HG03520 (cell line): ENCODE measurements around the gene MAPRE2.

ENCODE experiments used
- ATAC-seq: cut with Tn5 transposase; IDR thresholded peaks from one replicate; pipeline ENCODE4 v1.9.1; 2021; ENCODE audit warnings: mild to moderate bottlenecking, moderate library complexity; ENCODE audit not compliant: unreplicated experiment

Gene MAPRE2

DNA sequence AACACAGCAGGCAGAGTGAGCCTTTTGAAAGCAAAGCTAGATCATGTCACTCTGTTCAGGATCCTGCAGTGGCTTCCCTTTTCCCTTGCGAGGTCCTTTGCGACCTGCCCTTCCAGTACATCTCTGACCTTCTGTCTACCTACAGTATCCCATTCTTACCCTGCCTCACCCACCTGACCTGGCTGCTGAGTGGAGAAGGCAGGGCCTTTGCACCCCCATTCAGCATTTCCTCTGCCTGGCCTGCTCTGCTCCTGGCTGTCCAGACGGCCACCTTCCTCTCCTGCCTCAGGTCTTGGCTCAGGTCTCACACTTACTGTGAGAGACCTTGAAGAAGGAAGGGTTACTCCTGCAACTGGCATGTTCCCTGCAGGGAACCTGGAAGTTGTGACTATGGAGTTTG lies 77.4 kb downstream of the MAPRE2 start:
- ATAC-seq, result no peak

DNA sequence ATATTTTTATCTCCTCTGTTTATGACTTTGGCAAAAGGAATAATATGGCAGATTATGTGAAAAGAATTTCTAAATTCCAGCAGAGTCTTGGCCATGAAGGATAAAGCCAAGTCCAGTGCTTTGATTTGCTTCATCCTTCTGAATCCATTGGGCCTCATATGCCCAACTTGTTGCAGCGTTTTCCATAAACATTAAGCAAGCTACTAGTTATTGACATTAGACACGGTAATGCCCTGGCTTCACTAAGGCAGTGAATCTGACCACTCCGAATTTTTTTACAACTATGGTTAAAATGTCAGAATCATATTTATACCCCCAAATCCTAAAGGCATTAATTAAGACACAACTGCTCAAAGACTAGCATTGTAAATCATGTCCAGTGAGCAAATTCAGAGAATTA lies 79.8 kb downstream of the MAPRE2 start:
- no peak for ATAC-seq

DNA sequence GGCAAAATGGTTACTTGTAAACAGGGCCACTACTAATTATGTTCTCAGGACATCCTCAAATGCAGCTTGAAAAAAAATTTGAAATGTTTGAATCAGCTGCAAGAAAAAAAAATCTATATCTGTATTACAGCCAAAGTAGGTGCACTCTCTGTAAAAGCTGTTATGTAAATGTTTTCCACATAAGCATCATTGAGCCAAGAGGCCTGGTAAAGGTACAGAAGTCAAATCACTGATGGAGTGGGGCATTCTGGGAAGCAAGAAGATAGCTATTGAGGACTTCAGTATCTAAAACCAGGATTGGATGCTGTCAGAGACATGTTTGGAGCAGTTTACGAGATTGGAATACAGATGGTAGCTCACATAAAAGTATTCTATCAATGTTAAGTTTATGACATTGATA lies 80.3 kb downstream of the MAPRE2 start:
- no peak for ATAC-seq

DNA sequence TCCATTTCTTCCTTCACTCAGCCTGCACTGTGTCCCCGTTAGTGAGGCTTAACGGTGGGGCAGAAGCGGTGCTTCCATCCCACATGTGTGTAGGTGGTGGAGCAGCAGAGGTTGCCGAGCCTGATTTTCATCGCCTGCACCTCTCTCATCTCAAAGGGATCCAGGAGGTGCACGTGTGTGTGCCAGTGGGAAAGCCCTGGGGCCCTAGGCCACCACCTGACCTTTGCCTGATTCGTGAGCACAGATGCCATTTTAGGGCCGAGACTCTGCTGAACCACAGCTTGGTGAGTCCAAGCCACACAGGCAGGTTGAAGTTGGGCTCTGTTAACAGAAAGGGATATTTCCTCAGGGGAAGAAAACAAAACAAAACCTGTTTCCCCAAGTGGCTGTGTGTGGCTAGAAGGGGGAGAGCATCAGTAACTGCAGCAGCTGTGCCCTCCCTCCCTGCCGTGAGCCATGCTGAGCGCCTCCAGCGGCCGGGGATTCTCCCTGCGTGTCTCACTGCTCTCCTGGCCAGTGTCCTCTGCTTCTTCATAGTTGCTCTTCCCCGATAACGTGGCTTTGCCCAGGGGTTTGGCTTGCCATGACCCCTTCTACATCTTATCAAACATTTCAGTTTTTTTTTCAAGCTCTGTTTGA lies 81.5 kb downstream of the MAPRE2 start:
- ATAC-seq, result peak; percentile 97

DNA sequence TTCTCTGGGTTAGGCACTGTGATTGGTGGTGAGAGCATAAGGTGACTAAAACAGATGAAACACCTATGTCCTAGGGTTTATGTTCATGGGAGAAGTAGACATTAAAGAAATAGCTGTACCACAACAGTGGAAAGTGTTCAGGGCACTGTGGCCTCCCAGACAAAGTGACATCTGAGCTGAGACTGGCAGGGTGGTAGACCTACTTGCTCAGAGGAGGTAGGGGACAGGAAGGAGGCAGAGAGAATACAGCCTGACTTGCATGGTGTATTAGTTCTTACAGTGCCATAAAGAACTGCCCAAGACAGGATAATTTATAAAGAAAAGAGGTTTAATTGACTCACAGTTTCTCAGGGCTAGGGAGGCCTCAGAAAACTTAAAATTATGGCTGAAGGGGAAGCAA lies 82.6 kb downstream of the MAPRE2 start:
- no peak for ATAC-seq

DNA sequence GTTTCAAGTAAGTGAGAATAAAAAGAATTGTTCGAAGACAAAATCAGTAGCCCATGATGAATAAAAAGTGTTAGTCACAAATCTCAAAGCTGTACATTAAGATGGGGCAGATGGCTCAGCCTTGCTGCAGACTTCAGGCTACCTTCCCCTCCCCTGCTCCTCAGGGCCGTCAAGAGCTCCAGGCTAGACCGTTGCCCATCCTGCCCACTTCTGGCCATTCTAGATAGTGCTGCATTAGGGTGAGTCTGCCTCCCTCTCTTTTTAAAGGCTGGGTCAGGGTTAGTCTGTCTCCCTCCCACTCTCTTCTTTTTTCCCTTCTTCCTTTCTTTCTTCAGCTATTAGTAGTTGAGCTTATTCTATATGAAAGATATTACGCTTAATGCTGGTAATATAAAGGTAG lies 86.0 kb downstream of the MAPRE2 start:
- no peak for ATAC-seq

DNA sequence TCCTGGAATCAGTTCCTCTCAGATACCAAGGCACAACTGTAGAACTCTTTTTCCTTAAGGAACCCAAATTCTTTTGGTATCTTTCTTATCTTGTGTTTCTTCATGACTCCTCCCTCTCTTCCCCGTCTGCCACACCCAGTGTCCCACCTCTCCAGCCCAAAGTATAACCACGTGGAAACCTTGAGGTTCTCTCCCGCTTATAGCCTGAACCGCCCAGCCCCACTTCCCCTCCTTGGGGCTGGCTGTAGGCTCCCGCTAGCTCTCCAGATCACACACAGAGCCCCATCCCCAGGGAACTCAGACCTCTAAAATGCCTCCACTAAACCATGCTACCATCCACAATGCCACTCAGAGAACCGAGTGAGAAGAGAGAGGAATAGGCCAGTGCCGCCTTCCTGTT lies 87.5 kb downstream of the MAPRE2 start:
- ATAC-seq, result no peak

DNA sequence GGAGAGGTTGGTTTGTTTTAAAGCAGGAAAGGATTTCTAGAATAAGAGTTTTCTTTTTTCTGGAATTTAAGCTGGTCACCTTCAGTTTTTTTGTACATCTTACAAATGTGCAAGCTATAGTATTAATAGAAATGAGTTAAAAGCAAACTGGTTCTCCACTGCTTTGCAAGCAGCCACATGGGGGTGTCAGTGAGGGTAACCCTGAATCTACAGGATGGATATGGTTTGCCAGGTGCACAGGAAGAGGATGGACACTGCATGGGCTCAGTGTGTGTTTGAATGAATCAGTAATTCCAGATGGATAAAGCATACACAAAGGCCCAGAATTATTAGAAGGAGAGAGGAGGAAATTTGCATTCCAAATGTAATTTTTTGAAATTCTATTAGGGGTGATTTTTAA lies 89.0 kb downstream of the MAPRE2 start:
- ATAC-seq, result no peak

DNA sequence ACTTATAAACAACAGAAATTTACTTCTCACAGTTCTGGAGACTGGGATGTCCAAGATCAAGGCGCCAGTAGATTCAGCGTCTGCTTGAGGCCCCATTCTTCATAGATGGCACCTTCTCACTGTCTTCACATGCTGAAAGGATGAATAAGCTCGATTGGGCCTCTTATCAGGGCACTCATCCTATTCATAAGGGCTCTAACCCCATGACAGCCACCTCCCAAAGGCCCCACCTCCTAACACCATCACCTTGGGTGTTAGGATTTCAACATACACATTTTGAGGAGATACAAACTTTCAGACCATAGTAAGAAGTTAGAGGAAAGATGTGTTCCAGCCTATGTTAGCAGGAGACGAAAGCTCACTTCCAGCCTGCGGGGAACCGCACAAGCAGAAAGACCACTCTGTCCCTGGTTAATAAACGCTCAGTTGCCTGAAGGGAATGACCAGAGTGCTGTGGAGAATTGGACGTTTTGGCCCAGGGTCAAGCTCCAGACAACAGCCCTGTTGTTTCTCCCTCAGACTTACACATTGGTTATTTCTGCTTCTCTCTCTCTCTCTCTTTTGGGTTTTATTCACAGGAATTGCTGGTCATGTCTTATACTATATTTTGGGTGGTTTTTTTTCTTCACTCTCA lies 90.3 kb downstream of the MAPRE2 start:
- ATAC-seq, result no peak

DNA sequence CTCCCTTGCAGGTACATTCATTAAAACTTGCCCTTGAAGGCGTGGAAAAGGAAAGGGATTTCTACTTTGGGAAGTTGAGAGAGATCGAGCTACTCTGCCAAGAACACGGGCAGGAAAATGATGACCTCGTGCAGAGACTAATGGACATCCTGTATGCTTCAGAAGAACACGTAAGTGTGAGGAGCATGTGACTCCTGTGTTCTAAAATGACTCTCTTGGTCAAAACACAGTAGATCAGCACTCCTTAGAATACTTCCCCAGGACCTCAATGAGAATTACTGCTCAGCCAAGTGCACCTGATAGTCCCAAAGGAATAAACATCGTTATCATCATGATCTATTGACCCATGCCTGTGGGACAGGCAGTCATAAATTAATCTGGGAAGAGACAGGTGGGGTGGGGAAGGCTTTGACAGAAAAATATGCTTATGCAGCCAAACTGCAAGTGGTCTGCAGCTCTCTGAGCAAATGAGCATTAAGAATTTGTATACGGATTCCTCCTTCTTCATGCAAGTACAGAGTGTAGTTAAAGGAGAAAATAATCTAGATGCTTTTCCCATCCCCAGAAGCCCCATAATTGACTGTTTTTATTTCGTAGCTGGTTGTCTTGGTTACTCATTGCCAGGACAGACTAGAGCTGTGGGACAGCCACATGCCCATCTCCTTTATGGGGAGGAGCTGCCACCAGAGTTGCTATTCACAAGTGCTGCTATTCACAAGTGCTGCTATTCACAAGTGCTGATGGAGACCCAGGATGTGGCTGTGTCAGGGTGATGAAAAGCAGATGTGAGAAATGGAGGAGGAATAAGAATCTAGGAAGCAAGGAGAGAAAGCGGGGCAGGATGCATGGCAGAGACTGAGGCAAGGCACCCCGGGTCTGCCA lies 91.0 kb downstream of the MAPRE2 start:
- no peak for ATAC-seq

DNA sequence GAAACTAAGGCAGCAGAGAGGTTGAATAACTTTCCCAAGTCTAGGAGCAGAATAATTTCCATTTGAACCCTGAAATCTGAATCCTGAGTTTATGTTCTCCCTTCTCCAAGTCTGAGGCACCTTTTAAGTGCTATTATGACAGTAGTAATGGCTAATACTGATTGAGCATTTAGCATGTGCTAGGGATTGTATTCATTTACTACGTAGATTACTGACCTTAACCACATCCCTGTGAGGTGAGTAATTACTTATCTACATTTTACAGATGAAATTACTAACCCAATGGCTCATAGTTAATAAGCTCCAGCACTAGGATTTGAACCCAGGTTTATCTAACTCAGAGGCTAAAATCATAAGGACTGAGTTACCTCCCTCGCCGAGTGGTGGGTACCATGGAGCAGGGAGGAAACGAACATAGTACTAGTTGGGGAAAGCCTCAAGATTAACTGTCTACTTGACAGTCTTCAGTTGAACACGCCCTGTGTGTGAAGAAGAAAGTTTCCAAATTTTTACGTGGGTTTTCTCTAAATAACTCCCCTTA lies 93.0 kb downstream of the MAPRE2 start:
- no peak for ATAC-seq

DNA sequence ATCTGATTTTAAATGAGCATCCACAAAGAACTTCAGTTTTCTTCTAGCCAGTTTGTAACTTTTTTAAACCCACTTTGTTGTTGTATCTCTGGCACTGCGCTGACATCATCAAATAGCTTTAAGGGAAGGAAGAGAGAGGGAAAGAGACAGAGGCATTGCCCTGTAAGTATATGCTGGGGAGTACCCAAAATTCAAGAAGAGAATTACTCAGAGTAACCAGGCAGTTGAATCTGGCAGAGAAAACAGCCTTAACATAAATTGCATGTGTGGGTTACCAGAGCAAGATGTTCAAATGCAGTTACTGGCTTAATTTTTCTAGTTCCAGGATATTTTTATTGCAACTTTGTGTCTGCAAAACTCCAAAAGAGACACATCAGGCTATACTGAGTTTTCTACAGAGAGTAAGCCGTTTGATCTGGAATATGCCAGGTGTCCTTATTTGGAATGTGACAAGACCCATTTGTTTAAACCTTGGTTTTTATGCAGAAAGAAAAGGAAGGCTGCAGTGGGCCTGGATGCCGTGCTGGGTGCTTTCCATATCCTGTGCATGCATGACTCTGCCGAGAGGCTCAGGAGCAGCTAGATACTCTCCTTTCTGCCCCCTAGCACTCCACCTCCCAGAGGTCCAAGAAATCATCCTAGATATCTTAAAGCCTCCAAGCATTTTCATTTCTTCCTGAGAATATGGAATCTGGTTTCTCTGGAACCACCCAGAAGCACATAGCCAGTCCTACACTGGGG lies 93.7 kb downstream of the MAPRE2 start:
- ATAC-seq, result no peak

DNA sequence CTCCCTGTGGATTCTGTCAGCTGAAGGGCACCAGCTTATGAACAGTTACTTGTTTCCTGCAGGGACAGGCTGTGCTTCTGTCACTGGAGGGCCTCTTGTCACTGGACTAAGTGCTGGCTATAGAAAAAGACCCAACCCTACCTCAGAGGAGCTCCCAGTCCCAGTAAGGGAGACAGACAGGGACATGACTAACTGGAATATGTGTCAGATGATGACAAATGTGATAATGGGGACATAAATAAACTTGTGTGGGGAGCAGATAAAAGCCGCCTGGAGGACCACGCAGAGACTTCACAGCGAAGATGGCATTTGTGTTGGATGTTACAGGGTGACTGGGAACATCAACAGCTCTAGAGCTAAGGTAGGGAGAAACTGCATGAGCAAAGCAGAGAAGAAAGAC lies 95.0 kb downstream of the MAPRE2 start:
- ATAC-seq, result no peak

DNA sequence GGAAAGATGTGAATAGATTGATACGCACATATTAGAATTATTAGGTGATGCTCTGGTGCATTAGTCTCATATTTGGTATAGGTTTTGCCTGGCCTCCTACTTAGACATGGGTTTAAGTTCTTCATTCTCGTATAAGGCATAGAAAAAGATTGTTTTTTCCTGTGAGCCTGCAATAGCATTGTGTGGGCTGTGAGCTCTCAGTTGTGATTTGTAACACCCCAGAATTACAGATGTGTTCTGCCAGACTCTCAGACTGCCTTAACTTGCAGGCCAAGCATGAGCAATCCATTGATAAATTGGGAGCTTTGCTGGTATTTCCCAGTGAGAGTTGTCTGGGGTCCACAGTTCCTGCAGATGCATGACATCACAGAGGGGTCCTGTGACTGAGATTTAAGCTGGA lies 95.7 kb downstream of the MAPRE2 start:
- no peak for ATAC-seq

DNA sequence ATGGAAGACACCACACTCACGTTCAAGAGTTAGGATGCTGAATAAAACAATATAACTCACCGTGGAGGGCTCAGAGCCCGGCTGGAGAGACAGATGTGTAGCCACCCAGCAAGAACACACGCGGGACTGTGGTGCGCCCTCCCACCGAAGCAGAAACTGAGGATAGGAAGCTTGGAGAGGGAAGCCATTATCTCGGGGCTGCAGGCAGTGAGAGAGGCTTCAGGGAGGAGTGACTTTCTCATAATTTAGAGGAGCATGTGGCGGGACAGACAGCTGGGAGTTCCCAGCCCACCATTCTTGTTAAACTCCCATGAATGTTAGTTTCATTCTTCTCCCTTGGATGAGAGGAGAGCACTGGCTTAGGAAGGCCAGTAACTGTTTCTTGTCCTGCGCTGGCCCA lies 96.4 kb downstream of the MAPRE2 start:
- ATAC-seq, result no peak

DNA sequence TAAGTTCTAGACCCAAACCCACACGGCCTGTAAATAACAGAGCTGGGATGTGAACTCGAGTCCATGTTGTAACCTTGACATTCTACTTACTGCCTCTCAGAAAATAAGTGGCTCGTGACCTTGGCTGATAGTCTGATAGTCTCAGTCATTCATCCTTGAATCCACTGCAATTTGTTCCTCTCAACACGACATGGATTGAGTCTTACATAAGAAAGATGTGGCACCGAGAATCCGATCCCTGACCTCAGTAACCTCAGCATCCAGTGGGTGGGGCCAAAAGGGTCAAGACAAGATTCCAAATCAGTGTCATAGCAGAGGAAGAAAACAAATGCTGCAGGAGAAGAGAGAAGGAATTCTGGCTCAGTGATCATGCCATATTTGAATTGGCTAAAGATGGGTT lies 97.6 kb downstream of the MAPRE2 start:
- no peak for ATAC-seq

DNA sequence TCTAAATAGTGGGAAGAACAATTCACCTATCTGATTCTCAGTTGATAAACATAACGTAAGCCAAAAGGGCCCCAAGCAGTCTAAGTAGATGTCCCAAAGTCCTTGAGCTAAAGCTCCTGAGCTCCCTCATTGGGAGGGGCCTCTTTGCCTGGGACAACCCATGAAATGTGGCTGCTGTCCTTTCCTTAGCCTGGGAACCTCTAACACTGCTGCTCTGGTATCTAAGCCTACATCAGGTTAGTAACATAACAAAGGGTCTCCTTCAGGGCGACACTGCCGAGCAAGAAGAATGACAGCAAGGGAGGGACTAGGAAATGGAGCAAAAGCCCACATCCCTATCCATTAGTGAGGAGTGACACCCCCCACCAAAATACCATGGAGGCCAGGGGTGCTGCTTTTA lies 98.3 kb downstream of the MAPRE2 start:
- no peak for ATAC-seq

DNA sequence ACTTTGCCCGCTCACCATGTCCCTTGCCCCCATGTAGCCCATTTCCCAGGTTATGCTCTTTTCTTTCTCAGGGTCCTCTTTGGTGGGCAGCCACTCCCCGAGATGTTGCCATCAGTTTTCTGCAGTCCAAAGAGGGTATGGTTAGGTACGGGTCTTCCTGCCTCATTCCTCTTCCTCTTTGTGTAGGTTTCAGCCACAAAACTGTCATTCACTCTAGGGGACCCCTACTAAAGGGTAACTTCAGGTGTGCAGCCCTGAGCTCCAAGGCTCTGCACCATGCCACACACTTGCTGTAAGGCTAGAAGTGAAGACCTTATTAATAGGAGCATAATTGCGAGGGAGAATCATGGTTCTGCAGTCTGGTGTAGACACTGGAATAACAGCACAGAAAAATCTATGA lies 99.9 kb downstream of the MAPRE2 start:
- ATAC-seq, result no peak

DNA sequence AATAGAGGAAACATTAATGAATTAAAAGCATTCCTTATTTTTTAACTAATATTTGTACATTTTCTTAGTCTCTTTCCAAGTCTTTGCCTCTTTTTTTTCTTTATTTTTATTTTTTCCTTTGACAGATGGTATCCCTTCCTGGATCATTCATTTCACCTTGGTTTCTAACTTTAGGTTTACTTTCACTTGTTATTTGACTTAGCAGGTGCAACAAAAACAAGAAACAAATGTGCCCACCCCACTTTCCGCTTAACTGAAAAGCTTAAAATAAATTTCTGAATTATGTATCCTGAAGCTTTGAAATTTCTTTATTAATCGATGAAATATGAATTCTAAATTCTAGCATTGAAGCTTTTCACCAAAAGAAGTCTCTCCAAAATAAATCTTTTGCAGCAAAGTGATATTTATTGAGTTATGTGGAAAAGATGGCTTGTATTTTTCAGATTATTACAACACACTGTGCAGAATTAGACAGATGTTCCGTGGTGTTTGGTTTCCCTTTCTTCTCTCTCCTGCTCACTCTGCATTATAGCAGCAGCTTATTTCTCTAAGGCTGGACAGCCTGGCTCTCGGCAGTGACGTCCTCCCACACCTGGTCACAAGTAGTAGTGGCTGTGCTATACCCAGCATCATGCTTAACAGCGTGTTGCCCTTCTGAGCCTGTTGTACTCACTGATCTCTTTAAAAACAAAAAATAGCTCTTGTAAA lies 100.5 kb downstream of the MAPRE2 start:
- no peak for ATAC-seq

DNA sequence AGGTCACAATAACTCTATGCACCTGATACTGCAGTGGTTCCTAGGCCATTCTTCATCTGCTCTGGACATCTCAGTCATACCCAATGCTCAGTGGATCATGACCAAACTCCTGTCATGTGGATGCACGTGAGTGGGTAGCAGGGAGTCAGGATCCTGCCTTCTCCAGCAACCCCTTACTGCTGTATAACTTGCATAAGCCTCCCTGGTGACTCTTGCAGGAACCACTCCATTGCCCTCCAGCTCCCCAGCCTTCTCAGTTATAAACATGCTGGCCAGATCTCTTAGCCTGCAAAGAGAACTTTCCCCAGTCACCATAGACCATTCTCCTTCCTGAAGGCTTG lies 101.0 kb downstream of the MAPRE2 start:
- ATAC-seq, result no peak
